ENCODE measurements around the gene PIP5K1B. TPM values are rescaled to one million over a fixed set of nuclear protein-coding genes. Genes with fewer than 3 reads are reported as not detected.

The PIP5K1B gene
- total RNA-seq, 1 experiment from 2014 or later: 0.20 TPM

DNA sequence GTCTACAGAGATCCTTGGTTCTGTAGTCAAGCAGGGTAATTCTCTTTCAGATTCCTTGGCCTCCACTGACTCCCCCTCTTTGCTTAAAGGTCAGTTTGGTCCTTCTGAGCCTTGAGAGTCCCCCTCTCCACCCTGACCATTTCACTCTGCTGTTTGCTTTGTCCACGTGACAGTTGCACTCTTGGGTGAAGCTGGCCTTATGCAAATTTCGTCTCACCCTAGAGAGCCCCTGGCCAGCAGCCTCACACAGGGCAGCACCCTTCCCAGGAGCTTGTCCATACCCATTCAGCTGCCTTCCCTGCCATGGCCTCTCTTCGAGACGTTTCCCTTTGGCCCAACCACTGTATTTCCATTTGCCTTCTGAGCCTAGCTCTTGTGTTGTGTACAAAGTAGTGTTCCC lies 245.1 kb downstream of the PIP5K1B start (continued):
- no peak for TF ChIP-seq SIN3A (IDR thresholded peaks at IDR 0.05; ENCODE audit: low read depth)
- no peak for TF ChIP-seq ZNF274 (IDR thresholded peaks at IDR 0.05; ENCODE audit: low read depth, low read length)
- no peak for TF ChIP-seq JUND (IDR thresholded peaks at IDR 0.05)
- TF ChIP-seq, protein P1, sequence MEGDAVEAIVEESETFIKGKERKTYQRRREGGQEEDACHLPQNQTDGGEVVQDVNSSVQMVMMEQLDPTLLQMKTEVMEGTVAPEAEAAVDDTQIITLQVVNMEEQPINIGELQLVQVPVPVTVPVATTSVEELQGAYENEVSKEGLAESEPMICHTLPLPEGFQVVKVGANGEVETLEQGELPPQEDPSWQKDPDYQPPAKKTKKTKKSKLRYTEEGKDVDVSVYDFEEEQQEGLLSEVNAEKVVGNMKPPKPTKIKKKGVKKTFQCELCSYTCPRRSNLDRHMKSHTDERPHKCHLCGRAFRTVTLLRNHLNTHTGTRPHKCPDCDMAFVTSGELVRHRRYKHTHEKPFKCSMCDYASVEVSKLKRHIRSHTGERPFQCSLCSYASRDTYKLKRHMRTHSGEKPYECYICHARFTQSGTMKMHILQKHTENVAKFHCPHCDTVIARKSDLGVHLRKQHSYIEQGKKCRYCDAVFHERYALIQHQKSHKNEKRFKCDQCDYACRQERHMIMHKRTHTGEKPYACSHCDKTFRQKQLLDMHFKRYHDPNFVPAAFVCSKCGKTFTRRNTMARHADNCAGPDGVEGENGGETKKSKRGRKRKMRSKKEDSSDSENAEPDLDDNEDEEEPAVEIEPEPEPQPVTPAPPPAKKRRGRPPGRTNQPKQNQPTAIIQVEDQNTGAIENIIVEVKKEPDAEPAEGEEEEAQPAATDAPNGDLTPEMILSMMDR (IDR thresholded peaks at IDR 0.05 in 2 of 3, conservative IDR thresholded peaks at IDR 0.05 in 1 of 3; ENCODE audit: borderline replicate concordance in 1 of 3, insufficient read depth in 1 of 3, low read depth in 2 of 3, low read length in 2 of 3): no peak
- TF ChIP-seq POLR2AphosphoS5 (IDR thresholded peaks at IDR 0.05; ENCODE audit: low read depth, low read length): no peak
- no peak for TF ChIP-seq CBX3 (IDR thresholded peaks at IDR 0.05; ENCODE audit: low read depth)
- TF ChIP-seq ZFX (IDR thresholded peaks at IDR 0.05): no peak

- no peak for TF ChIP-seq JUND (IDR thresholded peaks at IDR 0.05)
- no peak for TF ChIP-seq CEBPB (IDR thresholded peaks at IDR 0.05; ENCODE audit: low read depth)
- TF ChIP-seq POLR2A (IDR thresholded peaks at IDR 0.05; ENCODE audit: borderline replicate concordance, extremely low read depth, insufficient read depth, insufficient read length): no peak
- no peak for TF ChIP-seq ZBTB33 (IDR thresholded peaks at IDR 0.05; ENCODE audit: extremely low read depth, insufficient replicate concordance, low read length)
- Histone ChIP-seq H3K4me2 (ENCODE audit: low read length) (no peak overlapping the region), H3K4me3 (replicated peaks in 1 of 2; ENCODE audit: low read depth in 1 of 2, low read length in 2 of 2) (no peak overlapping the region), H2AFZ (ENCODE audit: low read depth, low read length, poor library complexity, severe bottlenecking) (no peak overlapping the region), H4K20me1 (ENCODE audit: insufficient read depth) (no peaks in the 10 kb centered on the region), H3K9me3 (ENCODE audit: control insufficient read depth in 1 of 2, insufficient read depth in 1 of 2, low read depth in 1 of 2, low read length in 2 of 2) (no peaks in the 10 kb centered on the region), H3K36me3 (ENCODE audit: control insufficient read depth in 1 of 2, insufficient read depth in 2 of 2, low read length in 2 of 2) (no peaks in the 10 kb centered on the region), H3K4me1 (ENCODE audit: control insufficient read depth in 1 of 2, insufficient read depth in 2 of 2, low read length in 2 of 2) (no peaks in the 10 kb centered on the region), H3K9ac (ENCODE audit: low read length) (no peak overlapping the region), H3K9me2 (ENCODE audit: insufficient read depth) (no peaks in the 10 kb centered on the region), H3K27me3 (ENCODE audit: insufficient read depth, low read length) (peaks cover 38% of the 10 kb centered on the region), H3K27ac (ENCODE audit: low read depth, low read length) (no peak overlapping the region), H3K79me2 (ENCODE audit: insufficient read depth, low read length) (no peaks in the 10 kb centered on the region)
- DNase-seq (ENCODE audit: low read depth, low spot score) (no peak), ATAC-seq (no peak)
- BruUV-seq (replicated peaks): no TSS peak
- ChIA-PET RAD21 (ENCODE audit: low non-redundant PET in 1 of 2, low total read pairs in 2 of 2, uncharacterized antibody in 2 of 2, unreplicated experiment in 2 of 2) (no interaction called here), POLR2A (no interaction called here), CTCF (no interaction called here)
- intact Hi-C loops (cut with micrococcal nuclease): no loop called here
Measured at GRCh38 chr9:68950689-68951088, 245.6 kb downstream of the PIP5K1B start.

Data from HCT116 (cell line).